C4-2B (cell line): ENCODE data around the gene E4F1.

ENCODE experiments used
- CTCF ChIP-seq: fragments of 450-650 bp; conservative IDR thresholded peaks from 2 replicates; pipeline ENCODE4 v1.5.1; 2017; ENCODE audit warnings: mild to moderate bottlenecking
- ZFX ChIP-seq: fragments of 450-650 bp; IDR thresholded peaks from 2 replicates; pipeline ENCODE4 v1.6.1; 2017

GRCh38 chr16:2282262-2282661 lies 58.9 kb downstream of the E4F1 start:
- TF ChIP-seq CTCF (no peak), ZFX (no peak)
